GM19324 (cell line): Measurements from ENCODE around the gene HSD11B1.

Experiments
- ATAC-seq: cut with Tn5 transposase; IDR thresholded peaks from one replicate; pipeline ENCODE4 v1.9.1; 2021; ENCODE audit warnings: mild to moderate bottlenecking, moderate library complexity; ENCODE audit not compliant: unreplicated experiment, low FRiP score

Gene HSD11B1

DNA sequence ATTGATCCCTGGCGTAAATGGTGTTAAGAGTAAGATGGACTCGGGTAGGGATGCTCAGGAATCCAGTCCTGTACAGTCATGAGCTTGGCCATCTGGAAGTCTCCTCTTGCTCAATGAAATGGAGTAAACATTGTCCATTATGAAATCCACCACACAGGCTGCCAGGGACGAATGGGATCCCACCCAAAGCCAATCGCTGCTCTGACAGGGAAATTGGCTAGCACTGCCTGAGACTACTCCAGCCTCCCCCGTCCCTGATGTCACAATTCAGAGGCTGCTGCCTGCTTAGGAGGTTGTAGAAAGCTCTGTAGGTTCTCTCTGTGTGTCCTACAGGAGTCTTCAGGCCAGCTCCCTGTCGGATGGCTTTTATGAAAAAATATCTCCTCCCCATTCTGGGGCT is at the start of gene HSD11B1:
HSD11B1 (plus strand) TSS at position 263 of the 400 bp plus-strand sequence; CDS start at position 360, 97 bp downstream.
- ATAC-seq, result no peak

DNA sequence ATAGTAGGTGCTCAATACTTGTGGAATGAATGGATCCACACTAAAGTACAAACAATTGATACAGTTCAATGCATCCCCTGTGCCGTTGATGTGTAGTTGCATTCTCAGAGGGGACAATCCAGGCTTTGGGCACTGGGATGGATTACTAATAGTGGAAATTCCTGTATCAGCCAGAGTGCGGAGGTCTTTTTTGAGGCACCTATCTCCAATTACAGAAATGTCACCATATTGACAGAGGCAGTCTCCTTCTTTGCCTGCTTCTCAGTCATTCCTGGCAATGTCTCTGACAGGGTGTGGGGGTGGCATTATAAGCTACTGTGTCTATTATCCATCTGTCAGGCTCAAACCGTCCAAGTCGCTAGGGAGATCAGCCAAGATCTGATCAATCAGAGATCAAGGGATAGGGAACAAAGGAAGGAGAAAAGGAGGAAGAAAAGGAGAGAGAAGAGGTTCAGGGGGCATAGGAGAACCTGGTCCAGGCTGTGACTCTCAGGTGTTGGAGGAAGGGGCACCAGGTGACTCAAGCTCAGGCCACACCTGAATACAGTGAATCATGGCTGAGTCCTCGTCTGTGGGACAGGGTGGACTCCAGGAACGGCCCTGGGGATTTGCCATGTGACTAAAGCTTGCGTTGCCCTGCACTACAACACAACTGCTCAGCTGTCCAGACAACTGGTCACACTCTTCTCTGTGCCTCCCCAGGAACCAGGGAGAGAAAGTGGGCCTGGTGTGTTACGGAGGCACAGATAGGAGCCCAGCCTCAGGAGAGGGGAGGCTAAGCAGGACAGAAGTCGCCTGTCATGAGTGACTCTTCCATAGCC is 49.0 kb upstream of the HSD11B1 start:
- ATAC-seq, result no peak

DNA sequence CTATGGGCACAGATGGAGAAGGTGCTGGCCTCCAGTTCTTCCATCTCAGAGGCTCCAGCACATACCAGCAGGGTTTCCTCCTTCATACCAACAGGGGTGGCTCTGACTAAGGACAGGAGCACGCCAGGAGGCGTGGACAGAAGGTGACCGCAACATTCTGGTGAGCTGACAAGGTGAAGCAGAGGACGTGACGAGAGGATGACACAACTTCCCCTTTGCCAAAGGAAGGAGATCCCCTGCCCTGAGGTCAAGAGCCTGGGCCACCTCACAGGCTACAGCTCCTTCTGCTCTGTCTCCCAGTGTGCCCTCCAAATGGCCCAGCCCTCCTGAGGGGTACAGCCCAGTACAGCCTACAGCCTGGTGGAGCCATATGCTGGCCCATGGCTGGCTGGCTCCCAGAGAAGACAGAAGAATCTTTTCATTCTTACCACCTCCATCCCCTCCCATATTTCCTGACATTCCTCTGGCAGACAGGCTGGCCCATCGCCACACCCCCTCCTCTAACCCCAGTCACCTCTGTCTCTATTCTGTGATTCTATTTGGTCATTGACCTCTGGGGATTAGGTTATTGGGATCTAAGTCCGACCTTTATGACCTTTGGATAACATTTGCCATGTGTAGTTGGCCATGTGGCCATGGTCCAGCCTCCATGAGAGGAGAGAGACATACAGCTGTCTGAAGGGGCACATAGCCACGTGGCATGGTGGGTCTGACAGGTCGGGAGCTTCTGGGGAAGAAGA is 47.3 kb upstream of the HSD11B1 start:
- ATAC-seq, result no peak

DNA sequence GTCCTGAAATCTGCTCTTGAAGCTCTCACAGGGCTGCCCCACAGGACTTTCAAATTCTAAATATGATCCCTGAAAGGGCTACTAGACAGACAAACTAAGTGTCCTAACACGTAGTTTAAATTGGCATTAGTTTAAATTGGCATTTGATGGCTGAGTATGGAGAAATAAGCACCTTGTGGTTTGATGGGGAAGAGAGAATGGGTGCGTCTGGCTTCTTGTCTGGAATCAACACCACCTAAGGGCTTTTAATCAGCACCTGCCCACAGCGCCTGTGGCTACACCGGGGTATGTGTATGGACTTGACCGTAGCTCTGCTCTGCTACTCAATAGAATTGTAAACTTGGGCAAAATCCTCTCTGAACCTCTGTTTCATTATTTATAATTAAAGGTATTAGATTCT is 46.7 kb upstream of the HSD11B1 start:
- ATAC-seq, result no peak

DNA sequence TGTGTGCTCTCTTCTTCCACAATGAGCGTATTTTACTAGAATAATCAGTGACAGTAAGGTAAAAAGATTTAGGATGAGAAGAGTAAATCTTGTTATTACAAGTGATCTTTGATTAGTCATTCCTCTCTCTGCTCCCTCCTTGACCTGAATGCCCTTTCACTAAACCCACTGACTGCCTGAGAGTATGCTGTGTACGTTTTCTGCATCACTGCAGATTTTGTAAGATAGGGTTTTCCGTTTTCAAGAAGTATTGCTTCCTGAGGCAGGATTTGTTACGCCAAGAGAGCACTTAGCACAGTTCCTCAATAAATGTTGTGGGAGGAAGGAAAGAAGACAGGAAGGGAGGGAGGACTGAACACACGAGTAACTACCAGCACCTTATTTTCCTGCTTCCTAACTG is 44.7 kb upstream of the HSD11B1 start:
- no peak for ATAC-seq

DNA sequence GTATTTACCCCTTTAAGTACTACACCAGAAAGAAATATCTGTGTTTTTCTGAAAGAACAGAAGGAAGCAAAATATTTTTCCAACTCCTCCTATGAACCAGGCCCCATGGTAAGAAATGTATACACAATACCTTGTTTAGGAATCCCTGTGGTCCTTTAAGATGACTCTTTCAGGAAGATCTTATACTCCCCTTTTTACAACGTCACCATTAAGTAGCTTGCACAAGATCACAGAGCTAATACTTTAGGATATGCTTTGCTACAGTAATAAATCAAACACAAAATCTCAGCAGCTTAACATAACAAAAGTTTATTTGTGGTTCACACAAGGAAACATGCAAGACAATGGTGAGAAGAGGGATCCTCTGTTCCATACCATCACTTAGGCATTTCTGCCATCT is 43.6 kb upstream of the HSD11B1 start:
- no peak for ATAC-seq

DNA sequence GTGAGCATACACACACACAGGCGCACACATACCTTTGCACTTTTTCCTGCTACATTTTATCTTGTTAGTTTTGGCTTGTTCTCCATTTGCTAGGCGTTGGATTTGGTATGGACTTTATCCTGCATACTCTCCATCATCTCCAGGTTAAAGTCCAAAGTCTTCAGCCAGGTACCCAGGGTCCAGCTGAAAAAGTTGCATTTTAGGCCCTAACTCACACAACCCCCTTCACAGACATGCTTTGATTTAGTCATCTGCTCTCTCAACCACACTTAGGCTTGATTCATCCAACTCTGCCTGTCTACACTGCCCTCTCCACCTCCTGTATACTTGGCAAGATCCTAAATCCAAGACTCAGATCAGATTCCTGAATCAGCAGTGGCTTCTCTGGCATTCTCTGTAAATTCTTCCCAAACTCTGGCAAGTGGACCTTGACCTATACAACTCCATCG is 41.7 kb upstream of the HSD11B1 start:
- no peak for ATAC-seq

DNA sequence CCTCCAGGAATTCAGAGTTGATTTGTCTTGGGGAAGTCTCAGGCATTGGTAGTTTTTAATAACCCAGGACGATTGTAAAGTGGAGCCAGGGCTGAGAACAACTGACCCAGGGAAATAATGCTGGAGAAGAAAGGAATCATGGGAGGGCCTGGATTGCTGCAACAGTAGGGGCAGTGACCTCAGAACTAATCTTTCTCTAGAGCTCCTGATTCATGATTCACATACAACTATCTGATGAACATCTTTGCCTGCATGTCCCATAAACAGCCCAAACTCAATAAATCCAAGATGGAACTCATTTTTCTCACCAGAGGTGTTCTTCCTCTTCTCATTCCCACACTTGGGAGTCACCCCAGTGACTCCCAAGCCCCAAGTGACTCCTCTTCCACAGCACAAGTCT is 37.5 kb upstream of the HSD11B1 start:
- ATAC-seq, result no peak

DNA sequence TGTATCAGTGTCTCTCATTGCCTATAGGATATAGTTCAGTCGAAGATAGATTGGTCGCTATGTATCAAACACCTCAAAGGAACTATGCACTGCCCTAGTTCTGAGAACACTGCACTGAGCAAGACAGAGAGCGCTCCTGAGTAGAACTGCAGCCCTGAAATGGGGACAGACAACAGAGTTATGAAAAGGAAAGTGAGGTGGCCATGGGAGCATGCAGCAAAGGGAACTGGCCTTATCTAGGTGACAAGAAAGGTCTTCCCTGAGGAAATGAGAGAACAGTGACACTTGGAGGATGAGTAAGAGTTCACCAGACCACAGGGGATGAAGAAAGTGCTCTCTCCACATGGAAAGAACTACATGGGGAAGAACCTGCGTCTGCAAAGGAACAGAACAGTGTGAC is 36.9 kb upstream of the HSD11B1 start:
- no peak for ATAC-seq

DNA sequence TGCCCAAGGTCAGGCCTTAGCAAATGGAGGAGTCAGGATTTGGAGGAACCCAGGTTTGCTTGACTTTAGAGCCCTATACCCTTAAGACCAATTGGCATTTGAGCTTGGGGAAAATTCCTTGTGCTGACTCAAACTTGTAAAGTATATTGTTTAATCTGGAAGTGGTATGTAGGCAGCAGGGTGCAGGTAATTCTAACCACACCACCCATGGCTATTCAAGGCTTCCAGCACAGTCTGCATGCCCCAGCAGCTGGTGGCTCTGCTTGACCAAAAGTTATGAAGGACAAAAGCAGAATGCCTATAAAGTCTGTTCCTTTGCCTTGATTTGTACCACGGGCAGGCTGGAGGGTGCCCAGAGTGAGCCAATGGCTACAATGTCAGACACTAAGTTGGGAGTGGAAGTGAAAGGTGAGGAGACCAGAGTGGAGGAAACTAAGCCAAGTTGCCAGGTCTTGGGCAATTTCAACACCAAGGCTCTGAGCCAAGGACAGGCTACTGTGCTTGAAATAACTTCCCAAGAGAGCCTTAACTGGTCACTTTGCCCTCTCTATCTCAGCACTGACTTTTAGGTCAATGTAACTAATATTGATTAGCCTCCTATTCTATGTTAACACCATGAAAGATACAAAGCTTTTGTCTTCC is 34.1 kb upstream of the HSD11B1 start:
- no peak for ATAC-seq

DNA sequence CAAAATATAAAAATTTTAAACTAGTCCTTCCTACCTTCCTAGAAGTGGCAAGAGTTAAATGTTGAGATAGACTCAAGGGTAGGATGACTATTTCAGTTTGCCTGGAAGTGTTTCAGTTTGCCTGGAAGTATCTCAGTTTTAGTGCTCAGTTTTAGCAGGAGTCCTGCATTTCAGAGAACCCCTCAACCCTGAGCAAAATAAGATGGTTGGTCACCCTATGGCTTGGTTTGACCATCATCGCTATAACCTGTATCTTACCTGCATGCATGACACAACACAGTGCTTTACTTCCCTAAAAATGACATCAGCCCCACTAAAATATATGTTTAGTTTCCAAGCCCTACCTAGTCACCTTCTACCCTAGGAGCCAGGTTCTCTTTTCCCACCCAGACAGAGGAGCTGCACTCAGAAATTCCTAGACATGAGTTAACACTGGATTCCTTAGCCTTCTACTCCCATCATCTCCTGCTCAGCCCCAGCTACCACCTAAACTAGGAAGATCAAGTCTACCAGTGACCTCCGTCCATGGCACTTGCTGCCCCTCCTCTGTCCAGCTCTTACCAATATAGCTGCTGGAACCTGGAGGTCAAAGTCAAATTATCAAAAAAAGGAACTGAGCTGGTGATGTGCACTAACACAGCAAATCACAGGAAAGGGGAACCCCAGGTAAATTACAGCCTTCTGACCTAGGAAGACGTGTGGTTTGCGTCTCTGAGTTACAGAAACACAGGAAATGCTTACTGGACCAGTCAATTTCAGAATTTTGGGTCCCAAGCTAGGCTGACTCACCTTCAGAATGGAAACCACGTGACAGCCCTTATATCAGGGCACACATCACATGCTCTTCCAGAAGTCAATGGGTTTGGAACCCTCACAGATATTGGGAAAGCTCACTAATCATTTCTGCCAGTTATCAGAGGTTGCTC is 31.7 kb upstream of the HSD11B1 start:
- peak; percentile 81 for ATAC-seq

DNA sequence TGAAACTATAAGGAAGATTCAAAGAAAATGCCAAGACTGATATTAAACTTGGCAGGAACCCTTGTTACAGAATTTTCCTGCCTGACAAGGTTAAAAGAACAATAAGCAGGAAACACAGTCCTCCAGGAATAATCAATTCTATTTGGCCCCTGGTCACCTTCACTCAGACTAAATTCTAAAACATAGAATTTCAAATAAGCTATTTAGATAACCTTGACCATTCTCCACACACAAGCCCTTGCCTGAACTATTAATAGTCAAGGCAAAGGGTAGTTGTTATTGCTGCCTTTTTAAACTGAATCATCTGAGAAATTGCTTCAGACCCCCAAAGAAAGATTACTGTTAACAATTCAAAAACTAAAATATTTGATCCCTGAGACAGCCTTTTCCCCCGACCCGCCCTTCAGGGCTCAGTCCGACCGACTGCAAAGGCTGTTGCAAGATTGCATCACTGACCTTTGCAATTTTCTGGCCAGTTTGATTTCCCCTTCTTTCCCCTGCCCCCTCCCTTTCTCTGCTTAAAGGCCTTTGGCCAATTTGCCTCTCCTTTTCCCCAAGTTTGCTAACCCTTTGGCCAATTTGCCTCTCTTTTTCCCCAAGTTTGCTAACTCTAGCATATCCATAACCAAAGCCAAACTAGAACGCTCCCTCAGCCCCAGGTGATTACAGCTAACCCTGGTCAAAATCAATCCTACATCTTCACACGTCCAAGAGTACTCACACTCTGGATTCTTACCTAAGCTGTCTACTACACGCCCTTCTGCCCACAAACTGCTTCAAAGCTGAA is 30.8 kb upstream of the HSD11B1 start:
- ATAC-seq, result no peak

DNA sequence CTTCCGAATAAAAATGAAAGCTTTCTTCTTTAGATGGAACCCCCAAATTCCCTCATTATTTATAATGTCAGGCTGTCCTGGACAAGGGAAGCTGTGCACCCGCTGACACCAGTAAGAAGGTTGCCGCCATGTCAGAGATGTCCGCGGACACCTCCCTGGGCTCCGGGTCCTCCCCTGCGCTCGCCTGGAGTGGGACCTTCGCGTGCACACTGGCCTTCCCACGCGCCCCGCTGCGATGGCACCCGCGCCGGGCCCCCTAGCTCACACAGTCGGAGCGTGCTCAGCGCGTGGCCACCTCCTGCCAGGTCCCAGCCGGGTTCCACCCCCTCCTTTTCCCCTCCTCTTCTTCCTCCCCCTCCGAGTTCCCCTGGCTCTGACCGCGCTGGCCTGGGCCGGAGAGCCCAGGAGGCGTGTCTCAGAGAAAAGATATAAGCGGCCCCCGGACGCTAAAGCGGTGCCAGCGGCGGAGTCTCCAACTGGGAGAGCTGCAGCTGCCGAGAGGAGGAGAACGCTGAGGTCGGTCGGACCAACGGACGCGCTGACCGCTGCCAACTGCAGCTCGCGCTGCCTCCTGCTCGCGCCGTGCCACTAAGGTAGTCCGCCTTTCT is 29.6 kb upstream of the HSD11B1 start, which contains the start of gene G0S2:
G0S2 (plus strand) TSS at position 456 of the 608 bp plus-strand sequence. CDS start 273 bp downstream, outside the sequence.
- no peak for ATAC-seq

DNA sequence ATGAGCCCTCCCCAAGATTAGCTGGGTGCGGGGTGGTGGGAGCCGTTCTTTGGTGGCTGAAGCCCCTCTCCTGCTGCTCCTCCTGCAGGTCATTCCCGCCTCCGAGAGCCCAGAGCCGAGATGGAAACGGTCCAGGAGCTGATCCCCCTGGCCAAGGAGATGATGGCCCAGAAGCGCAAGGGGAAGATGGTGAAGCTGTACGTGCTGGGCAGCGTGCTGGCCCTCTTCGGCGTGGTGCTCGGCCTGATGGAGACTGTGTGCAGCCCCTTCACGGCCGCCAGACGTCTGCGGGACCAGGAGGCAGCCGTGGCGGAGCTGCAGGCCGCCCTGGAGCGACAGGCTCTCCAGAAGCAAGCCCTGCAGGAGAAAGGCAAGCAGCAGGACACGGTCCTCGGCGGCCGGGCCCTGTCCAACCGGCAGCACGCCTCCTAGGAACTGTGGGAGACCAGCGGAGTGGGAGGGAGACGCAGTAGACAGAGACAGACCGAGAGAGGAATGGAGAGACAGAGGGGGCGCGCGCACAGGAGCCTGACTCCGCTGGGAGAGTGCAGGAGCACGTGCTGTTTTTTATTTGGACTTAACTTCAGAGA is 29.0 kb upstream of the HSD11B1 start:
- no peak for ATAC-seq

DNA sequence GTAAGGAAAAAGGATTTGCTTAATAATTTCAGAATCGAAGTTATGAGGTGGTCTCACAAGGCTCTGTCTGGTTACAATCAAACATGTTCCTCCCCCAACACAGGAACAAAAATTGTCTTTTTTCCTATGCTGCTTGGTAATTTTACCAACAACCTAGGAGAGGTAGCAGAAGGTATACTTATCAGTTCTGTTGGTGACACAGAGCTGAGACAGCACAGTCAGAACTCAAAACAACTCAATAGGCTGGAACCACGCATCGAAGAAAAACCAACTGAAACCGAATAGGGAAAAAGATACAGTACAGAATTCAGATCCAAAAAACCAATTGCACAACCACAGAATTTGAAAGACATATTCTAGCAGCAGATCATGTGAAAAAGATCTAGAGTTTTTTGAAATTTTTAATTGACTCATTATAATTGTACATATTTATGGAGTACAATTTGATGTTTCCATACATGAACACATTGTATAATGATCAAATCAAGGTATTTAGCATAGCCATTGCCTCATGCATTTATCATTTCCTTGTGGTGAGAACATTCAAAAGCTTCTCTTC is 25.6 kb upstream of the HSD11B1 start:
- ATAC-seq, result no peak

DNA sequence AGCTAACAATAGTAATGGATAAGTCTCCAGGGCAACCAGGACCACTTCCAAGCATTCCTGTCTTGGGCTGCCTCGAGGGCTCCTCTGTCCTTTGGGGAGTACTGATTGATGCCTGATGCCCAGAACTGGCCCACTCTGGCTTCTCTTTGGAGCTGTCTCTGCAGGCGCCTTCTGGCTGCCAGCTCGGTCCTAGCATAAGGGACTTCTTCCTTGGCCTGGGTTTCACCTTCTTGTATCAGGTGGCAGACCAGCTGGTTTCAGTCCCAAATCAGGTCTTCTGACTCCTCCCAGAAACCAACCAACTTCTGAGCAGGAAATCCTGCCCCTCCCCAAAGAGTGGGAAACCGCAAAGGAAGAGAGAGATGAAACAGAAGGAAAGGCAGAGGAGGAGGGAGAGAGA is 18.8 kb upstream of the HSD11B1 start:
- ATAC-seq, result no peak

DNA sequence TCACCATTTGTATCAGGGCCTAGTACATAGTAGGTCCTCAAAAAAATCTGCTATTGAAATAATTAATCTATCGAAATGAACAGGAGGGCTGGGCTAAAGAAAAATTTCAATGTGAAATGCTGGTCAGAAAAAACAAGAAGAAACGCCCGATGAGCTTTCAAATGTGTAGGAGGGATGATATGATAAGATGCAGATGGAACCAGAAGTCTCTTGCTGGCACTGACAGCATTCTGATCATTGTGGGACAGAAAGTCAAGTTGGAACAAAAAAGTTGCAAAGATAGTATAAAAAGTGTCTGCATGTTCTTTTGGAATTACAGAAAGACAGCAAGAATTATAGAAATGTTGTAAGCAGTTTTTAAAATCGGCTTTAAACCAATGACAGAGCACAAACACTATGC is 18.3 kb upstream of the HSD11B1 start:
- no peak for ATAC-seq

DNA sequence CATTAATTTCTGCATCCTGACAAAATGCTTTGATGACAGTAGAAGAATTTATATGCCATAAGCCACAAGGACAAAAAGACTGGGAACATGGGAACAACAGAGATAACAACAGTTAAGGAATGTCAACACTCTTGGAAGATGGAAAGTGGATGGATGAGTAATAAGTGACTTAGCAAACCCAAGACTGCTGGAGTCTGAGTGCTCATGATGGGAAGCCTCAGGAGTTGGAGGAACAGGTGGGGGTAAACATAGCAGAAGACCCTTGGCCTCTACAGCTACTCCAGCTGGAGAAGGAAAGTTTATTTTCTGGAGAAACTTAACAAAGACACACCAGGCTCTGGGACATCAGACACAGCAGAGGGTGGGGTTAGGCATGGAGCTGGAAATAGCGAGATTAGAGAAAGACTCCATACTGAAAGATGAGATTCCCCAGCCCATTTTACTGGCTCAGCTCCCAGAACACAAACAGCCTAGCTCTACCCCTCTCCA is 15.9 kb upstream of the HSD11B1 start:
- no peak for ATAC-seq
